AG09319 (cell line): Measurements from ENCODE around the gene SLC36A1.

ENCODE experiments used
- DNase-seq: peaks from one replicate; pipeline ENCODE4 v3.0.0-alpha.2; 2010; ENCODE audit warnings: low read depth; ENCODE audit errors: extremely low read depth
- CTCF ChIP-seq: IDR thresholded peaks from 2 replicates; pipeline ENCODE4 v1.5.1; 2011; ENCODE audit warnings: low read depth, mild to moderate bottlenecking, inconsistent platforms, low read length, moderate library complexity

The SLC36A1 gene

GRCh38 chr5:151474799-151475198, 27.4 kb downstream of the SLC36A1 start:
- TF ChIP-seq CTCF: no peak
- DNase-seq: no peak

GRCh38 chr5:151475388-151475787, 28.0 kb downstream of the SLC36A1 start:
- DNase-seq: no peak
- TF ChIP-seq CTCF: no peak

- TF ChIP-seq CTCF: no peak
Measured at GRCh38 chr5:151476016-151476415, 28.6 kb downstream of the SLC36A1 start.

GRCh38 chr5:151477101-151477500, 29.7 kb downstream of the SLC36A1 start:
- DNase-seq: no peak
- TF ChIP-seq CTCF: no peak

More at GRCh38 chr5:151476016-151476415, 28.6 kb downstream of the SLC36A1 start:
- no peak for DNase-seq

GRCh38 chr5:151480384-151481293, 33.2 kb downstream of the SLC36A1 start:
- TF ChIP-seq CTCF: no peak
- DNase-seq: no peak

- no peak for DNase-seq
- no peak for TF ChIP-seq CTCF
Measured at GRCh38 chr5:151483176-151483575, 35.8 kb downstream of the SLC36A1 start.

- TF ChIP-seq CTCF: no peak
- DNase-seq: no peak
Measured at GRCh38 chr5:151483647-151484046, 36.2 kb downstream of the SLC36A1 start.
